ENCODE data around the gene PRKCA.

The PRKCA gene

DNA sequence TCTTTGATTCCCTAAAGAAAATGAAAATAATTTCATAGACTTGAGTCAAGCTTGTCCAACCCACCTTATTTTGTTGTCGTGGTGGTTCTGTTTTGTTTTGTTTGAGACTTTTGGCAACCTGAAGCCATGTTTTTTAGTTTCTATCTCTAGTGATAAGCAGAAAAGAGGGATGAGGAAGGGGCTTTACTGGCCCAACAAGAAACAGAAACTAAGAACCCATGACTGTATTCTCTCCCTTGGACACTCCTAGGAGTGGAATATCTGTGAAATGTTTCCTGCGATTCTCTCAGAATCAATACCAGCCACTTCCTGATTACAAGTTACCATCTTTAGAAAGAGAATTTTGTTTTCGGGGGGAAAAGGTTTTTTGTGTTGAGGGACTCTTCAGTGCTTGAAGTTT, 207.5 kb downstream of the PRKCA start:
- DNase-seq (ENCODE audit: low read depth in 2 of 3, low spot score in 2 of 3) = no peak

DNA sequence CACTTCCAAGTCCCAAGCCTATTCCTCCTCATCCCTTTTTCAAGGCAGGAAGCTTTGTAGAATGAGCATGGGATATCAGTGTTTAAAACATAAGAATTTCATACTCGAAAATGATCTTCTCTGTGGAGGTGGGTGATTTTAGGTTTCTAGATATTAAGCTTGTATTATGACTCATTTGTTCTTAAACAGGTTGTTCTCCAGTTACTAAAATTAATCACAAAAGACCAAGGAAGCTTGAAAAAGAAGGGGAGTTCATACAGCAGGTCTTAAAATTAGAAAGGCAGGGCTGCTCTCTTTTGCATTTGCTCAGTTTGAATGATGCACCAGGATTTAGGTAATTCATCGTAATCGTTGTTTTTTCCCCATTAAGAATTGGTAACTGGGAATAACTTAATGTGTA, 208.7 kb downstream of the PRKCA start:
- no peak for DNase-seq (ENCODE audit: low read depth in 2 of 3, low spot score in 2 of 3)

DNA sequence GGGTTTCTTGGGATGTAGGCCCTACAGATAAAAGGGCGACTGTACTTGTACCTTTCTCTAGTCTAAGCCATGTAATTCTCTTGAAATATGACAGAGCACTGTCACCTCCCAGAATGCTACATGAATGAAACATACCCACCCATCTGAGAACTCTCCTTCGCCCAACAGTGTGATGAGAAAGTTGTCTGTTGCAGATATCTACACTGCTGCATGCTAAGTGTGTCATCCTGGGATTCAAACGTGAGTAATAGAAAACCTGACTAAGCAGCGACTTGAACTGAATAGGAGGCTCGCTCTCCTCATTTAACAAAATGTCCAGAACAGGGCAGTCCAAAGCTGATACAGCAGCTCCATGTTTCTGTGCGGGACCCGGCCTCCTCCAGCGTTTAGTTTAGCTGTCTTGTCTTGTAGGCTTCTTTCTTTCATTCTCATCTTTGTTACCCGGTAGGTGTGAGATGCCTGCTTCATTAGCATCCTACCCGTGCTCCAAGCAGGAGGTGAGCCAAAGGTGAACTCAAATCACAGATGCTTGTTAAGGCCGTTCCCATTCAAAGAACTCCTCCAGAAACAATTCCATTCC, 211.9 kb downstream of the PRKCA start:
- DNase-seq (ENCODE audit: low read depth in 2 of 3, low spot score in 2 of 3) = peak in 1 of 3 experiments; percentile 20

DNA sequence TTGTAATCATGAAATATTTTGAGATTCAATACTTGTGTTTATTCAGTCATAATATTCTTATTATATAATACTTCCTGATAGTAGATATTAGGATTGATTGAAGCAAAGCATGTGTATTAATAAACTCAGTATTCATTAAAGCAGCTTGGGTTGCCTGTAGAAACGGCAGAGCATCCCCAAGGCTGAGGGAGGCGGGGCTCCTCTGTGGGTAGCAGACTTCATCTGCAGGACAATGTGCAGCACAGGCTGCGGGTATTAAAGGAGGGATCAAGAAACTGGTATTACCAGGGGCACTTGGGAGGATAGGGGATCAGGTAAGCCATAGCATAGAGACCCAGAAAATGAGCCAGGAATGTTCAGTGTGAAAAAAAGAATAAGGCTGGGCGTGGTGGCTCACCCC, 213.6 kb downstream of the PRKCA start:
- no peak for DNase-seq (ENCODE audit: low read depth in 2 of 3, low spot score in 2 of 3)

DNA sequence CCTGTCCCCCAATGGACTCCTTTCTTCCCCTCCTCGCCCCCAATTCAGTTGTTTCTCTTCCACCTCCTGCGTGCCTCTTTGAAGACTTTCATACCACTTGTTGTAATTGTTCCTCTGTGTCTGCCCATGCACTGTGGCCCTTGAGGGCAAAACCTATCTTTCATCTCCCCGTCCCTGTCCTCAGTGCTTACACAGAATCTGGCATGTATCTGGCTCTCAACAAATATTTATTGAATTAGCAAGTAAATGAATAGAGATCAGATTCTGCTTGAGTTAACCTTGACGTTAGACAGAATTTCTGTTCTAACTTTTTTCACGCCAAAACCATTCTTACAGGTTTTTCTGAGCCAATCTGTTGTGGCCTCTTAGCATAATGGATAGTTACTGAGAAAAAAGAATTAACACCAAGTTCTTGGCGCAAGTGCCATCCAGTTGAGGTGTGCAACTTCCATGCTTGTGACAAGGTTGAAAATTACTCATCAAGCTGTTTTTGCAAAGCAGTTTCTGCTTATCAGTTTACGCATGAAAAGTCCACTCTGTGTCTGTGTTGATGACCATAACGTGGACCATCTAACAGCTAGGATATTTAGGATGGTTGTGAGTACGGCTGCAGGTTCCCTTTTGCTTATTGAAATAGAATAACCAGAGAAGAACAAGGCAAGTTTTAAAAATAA, 215.1 kb downstream of the PRKCA start:
- DNase-seq (ENCODE audit: low read depth in 2 of 3, low spot score in 2 of 3) = no peak

DNA sequence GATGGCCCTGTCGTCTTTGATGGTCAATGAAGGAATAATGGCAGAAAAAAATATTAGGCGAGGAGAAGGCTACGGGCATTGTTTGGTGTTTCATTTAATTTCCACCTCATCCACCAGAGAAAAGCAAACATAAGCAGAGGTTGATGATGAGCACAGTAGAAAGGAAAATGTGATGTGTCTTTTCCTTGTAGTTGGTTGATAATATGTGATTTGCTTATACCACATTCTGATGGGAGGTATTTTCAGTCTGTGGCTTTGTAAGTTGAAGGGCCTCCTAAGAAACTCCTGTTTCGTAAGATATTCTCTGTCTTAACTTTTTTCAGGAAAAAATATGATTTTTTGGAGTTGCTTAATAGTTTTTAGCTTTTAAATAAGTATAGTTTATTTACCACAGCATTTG, 215.7 kb downstream of the PRKCA start:
- no peak for DNase-seq (ENCODE audit: low read depth in 2 of 3, low spot score in 2 of 3)

DNA sequence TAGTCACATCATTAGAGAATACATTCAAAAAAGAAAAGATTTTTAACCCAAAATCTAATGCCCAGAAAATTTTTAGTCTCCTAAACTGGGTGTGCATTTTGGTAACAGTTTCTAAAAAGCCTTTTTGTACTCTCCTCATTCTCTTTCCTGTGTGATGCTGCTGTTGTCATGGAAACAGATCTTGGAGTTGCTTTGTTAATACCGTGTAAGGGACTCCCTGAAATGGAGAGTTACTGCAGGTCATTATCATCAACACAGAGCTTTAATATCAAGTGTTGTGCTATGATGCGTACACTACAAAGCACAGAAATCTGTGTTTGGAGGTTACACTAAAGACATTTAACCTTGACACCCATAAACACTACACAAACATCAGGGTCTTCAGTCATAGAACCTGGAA, 216.3 kb downstream of the PRKCA start:
- DNase-seq (ENCODE audit: low read depth in 2 of 3, low spot score in 2 of 3) = no peak

DNA sequence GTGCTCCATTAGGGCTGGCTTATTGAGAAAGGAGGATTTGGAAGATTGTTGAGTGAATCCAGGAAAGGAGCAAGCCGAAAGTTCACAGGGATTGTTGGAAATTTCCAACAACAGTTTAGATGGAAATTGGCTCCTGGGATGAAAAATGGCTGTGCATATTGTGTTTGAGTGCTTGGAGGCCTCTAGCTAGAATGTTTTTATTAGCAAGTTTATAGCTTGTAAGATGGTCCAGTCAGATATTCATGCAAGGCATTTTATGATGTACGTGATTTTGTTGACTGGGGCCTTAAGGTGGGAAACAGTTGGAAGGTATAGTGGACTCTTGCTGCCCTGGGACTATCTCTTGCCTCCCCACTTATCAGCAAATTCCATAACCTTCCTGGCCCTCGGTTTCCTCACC, 216.7 kb downstream of the PRKCA start:
- no peak for DNase-seq (ENCODE audit: low read depth in 2 of 3, low spot score in 2 of 3)

DNA sequence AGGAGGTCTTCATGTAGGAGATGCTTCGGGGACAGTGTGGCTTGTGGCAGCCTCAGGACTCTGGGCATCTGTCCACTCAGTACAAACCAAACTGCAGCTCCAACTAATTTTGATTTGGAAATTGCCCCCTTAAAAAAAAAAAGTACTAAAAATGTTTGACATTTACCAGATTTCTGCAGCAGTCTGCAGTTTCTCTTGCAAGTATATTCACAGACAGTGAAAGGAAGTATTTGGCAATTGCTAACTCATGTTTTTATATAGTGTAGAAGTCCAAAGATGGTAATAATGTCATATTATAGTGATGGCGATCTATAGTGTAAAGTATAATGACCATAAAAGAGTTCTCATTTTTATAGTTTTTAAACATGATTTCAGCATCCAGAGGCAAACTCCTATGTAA, 218.6 kb downstream of the PRKCA start:
- no peak for DNase-seq (ENCODE audit: low read depth in 2 of 3, low spot score in 2 of 3)

DNA sequence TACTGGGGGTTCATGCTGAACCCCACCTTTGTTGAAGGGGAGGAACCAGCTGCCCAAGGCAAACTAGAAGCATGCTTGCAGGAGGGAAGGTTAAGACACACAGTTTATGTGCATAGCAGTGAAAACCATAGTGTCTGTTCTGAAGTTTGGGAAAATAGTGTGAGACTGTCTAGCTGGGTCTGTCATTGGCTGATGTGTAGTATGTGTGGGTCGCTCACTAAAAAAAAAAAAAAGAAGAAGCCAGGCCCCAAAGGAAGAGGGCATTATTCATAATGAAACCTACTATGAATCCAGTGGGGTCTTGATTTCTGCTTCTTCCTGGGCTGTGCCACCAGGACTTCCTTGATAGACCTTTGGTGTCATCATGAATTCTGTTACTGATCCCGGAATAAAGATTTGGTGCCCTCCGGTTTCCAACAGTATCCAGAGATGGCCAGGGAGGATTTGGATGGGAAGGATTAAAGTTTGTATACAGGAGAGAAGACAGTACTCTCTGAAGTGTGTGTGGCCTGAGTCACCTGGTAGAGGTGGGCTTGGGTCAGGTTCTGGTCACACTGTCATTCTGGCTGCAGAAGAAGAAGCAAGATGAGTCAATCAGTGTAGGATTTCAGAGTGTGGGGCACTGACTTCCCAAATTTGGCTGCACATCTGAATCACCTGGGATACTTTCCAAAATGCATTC, 220.3 kb downstream of the PRKCA start:
- no peak for DNase-seq (ENCODE audit: low read depth in 2 of 3, low spot score in 2 of 3)

DNA sequence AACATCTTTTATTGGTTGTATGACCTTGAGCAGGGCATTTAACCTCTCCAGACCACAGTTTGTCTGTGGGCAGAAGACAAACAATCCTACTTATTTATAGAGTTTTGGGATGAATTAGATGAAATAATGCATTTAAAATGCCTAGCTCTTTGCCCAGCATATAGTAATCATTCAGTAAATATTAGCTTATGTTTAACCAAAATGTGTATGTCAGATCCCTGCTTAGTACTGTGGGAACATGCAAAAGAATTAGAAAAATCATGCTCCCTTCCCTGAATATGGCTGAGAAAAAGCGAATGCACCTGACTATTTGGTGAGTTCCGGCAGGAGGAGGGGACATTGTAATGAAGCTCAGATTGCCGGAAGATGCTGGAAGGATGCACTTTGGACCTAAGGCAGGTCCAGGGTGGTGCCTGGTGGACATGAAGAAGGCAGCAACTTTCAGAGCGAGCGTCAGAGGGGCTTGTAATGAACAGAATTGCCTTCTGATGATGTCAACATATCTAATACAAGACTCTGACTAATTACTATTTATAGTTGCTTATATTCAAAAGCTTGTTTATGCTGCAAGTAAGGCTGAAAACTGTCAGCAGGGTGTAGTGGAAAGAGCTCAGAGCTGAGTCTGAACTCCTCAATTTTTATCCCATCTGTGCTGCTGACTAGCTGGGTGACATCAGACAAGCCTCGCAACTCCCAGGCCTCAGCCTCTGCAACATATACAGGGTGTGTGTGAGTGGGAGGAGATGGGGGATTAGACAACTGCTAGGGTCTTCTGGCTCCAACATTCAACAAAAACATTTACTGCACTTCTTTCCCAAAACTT, 221.2 kb downstream of the PRKCA start:
- DNase-seq (ENCODE audit: low read depth in 2 of 3, low spot score in 2 of 3) = no peak

DNA sequence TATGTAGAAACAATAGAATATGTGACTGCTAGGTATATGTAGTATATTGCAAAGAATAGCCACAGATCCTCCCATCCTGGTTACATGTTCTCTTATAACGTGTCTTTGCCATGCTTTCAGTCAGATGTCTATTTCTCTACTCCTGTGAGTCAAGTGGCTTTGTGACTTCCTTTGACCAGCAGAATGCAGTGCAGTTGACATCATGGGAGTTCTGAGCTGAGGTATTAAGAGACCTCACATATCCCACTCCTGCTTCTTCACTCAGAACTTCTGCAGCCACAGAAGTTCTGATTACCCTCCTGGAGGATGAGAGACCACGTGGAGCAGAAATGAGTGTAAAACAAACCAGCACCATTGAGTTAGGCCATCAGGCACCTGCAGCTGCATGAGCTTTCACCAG, 222.5 kb downstream of the PRKCA start:
- DNase-seq (ENCODE audit: low read depth in 2 of 3, low spot score in 2 of 3) = no peak

DNA sequence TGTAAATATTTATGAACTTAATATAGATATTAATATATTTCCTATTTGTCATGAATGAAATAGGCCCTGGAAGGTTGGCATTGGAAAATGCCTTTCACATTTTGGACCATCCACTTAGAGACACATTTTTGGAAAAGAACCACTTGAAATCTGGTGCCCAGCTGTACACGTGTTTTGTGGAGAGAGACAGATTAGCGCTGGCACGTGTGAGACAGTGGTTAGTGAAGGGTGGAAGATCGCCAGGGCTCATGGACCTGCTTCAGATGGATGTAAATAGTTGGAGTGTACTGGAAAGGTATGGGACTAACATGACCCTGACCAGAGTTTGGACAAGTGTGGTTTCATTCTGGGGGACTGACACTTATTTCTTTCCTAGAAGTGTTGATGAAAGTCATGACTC, 222.9 kb downstream of the PRKCA start:
- no peak for DNase-seq (ENCODE audit: low read depth in 2 of 3, low spot score in 2 of 3)

DNA sequence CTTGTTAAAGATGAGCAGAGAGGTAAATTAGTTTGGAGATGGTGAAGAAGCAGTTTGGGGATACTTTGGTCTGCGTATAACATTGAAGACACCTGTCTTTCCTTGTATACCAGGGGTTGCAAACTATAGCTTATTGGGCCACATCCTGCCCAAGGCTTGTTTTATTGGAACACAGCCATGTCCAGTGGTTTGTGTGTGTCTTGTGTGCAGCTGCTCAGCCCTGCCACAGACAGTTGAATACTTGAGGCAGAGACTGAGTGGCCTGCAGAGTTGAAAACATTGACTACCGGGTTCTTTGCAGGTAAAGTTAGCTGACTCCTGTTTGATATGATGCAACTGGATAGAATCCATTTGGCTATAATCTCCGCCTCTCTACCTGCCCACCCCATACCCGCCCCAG, 224.4 kb downstream of the PRKCA start:
- DNase-seq (ENCODE audit: low read depth in 2 of 3, low spot score in 2 of 3) = no peak

DNA sequence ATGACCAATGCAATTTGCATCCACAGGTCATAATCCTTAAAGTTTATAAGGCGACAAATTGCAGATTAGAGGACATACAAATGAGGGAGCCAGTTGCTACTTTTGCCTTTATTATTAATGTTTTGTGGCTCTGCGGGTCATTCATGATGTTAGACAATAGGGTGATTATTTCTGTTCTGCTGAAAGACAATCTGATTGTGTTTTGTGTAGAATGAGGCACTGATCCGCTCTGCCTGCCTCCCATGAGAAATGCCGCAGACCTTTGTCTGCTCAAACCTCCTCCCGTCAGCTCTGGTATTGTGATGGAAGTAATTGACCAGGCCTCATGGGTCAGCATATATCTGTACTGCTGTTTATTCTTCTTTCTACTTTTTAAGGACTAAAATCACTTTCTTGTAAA, 224.9 kb downstream of the PRKCA start:
- DNase-seq (ENCODE audit: low read depth in 2 of 3, low spot score in 2 of 3) = no peak

DNA sequence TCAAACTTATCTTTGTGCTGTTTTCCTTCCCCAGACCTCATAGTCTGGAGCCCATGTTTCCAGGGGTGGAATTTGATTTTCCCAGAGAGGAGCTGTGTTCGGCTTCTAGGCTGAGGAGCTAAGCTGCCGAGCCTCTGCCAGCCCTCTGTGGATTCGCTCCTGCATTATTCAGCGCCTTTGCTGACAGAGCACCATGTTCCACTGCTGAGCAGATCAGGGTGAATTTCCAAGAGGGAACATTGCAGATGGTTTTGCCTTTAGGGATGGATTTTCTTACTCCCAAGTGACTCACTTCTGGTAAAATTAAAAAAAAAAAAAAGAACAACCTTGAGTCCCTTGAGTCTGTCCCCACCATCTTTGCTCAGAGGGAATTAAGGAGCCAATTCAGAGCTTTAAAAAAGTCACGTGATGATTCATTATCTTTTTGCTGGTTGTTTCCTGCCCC, 229.5 kb downstream of the PRKCA start:
- DNase-seq (ENCODE audit: low read depth in 2 of 3, low spot score in 2 of 3) = no peak

DNA sequence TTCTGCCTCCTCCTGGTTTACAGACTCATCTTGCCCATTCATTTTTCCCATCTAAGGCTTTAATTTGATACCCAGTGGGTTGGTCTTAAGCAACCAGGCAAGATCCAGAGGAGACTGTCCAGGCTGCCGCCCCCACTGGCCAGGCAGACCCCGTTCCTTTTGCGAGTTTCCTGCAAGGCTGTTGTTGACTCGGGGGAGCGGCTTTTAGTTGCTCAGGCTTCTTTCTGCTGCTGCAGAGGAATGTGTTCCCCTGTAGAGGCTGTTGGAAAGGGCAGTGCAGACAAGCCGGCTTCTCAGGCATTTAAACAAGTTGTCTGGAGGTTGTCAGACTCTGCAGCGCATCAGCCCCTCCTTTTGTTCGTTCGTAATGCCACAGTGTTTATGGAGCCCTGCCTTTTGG, 231.2 kb downstream of the PRKCA start:
- no peak for DNase-seq (ENCODE audit: low read depth in 2 of 3, low spot score in 2 of 3)

DNA sequence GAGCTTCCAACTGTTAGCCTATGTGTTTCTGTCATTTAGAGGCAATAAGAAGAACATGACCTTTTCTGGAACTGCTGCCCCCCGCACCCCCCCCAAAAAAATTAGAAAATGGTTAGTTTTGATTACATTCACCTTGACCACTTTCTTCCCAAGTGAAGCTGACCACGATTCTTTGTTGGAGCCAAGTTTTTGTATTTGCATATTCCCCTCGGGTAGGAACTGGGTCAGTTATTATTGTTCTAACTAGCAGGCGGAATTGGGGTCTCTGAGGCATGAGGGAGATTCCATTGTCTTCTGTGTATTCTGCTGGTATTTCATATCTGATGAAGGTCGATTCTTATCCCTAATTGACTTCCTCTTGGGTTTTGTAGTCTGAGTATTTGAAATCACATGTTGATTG, 231.6 kb downstream of the PRKCA start:
- DNase-seq (ENCODE audit: low read depth in 2 of 3, low spot score in 2 of 3) = no peak

DNA sequence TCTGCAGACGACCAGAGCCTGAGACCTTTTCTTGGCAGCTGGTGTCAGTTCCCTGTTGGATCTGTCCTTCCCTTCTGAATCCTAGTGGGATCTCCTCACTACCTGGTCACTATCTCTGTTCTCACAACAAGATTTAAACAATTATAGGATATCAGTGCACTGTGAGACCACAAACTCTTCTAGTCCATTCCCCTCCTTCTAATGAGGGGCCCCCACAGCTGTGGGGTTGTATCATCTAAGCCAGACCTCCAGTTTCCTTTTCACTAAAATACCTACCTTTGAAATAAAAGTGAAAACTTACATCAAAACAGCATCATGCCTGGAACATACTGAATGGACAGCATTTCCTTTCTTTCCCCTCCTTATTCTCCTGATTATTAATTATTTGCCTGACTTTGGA, 233.2 kb downstream of the PRKCA start:
- DNase-seq (ENCODE audit: low read depth in 2 of 3, low spot score in 2 of 3) = no peak

DNA sequence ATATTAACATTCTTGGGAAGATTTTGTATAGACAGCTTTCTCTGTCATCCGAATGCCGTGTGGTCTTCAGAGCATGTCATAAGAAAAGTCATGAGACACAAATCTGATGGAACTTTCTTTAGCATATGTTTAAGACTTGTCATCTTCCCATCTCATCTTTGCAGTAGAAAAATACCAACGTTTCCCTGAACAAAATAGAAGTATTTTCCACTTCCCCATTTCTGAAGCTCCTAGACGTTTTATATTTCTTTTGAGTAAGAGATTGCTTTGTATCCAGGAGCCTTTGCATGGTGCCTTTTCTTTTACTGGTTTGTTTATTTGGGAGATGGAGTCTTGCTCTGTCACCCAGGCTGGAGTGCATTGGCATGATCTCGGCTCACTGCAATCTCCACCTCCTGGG, 235.1 kb downstream of the PRKCA start:
- DNase-seq (ENCODE audit: low read depth in 2 of 3, low spot score in 2 of 3) = no peak

DNA sequence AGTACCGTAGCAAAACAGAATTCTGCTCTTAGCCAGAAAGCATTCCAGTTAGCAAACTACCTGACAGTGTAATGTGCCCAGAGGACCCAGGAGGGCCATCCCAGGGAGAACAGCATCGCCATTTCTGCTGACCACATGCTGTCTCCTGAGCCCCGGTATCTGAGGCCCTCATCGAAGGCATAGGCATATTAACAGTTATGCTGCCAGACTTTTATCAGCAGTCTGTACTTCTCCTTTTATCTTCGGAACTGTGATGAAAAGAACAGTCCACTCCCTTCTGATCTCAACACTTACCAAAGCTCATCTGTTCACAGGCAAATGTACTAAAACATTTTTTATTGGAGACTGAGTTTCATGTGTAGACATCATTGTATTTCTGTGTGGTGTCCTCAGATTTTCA, 236.4 kb downstream of the PRKCA start:
- no peak for DNase-seq (ENCODE audit: low read depth in 2 of 3, low spot score in 2 of 3)

All from activated CD8-positive, alpha-beta memory T cell treated with anti-CD3 and anti-CD28 coated beads for 48 hours (primary cell).